Astrocyte of the hippocampus (primary cell): Measurements from ENCODE around the gene TPR.
"Not testable (repeated sequence)": the region's sequence is repeated elsewhere in the genome, so short reads cannot be mapped to it uniquely, and the experiment has no call there.

Source experiments
- DNase-seq: peaks from one replicate; pipeline ENCODE4 v3.0.0; 2011; ENCODE audit warnings: low read depth, low spot score

TPR gene

DNA sequence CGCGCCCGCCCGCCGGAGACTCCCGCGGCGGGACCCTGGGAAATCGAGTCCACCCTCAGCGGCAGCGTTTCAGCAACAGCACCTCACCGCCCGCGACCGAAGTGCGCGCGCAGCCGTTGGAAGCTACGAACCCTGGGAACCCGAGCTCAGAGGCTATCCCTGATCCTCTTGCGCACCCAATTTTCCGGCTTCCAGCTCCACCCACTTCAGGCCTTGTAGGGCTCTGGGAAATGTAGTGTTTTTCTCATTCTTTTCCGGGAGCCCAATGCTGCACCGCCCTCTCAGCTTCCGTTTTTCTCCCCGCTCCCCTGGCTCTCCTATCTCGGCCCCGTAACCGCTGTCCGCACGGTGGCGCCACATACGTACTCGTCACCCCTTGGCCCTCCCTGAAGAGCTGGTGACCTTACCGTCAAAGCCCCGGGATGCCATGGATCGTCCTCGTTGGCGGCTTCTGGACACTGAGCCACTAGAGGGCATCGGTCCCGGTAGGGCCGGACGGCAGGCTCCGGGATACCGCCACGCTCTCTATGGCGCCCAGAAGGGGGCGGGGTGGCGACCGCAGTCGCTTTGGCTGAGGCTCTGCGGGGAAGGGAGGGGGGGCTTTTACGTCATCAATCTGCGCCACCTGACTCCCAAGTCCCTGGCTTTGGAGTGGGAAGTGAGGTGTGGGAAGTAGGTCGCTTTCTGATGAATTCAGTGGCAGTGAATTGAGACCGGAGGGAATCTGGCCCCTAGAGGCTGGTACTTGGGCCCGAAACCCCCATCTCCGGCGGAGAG is at the start of gene TPR, which contains the start of gene ODR4:
Gene TPR (minus strand): TSS at position 102 of the 777 bp plus-strand sequence. CDS start 225 bp downstream, outside the sequence.
Gene ODR4 (plus strand): TSS at position 687 of the 777 bp plus-strand sequence. CDS start 3,948 bp downstream, outside the sequence.
- peak; percentile 100 for DNase-seq

DNA sequence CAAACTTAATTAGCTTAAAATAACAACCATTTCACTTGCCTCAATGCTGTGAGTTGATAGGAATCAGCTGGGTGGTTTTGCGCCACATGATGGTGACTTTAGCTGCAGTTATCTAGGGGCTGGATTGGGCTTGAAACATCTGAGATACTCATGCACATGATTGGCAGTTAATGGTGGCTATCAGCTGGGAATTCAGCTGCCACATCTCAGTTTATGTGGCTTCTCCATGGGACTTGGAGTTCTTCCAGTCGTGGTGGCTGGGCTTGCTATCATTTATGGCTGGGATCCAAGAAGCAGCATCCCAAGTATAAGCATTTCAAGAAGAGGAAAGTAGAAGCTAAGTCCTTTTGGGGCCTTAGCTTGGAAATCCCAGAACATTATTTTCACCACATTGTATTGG is 49.5 kb upstream of the TPR start:
- DNase-seq: peak; percentile 11

DNA sequence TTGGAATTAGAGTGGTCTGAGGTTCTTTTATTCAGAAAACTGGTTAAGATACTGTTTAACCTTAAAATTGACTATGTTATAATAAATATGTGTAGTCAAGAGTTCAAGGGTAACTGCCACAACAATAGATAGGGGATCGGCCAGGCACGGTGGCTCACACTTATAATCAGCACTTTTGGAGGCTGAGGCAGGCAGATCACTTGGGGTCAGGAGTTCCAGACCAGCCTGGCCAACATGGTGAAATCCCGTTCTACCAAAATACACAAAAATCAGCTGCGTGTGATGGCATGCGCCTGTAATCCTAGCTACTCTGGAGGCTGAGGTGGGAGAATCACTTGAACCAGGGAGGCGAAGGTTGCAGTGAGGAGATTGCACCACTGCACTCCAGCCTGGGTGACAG is 46.4 kb upstream of the TPR start:
- DNase-seq: no peak

DNA sequence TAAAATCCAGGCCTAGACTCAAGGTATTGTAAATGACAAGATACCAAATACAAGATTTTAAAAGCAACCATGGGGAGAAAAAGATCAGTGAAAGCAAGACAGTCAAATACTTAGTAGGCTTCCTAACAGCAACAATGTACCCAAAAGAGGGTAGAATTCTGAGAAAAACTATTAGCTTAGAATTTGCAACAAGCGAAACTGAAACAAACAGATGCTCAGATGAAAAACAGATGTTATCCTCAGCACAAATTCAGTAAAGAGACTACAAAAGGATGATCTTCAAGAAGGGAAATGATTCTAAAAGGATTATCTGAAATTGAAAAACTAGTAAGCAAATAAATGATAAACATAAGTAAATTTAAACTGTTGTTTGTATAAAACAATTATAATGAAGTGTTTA is 45.9 kb upstream of the TPR start:
- no peak for DNase-seq

DNA sequence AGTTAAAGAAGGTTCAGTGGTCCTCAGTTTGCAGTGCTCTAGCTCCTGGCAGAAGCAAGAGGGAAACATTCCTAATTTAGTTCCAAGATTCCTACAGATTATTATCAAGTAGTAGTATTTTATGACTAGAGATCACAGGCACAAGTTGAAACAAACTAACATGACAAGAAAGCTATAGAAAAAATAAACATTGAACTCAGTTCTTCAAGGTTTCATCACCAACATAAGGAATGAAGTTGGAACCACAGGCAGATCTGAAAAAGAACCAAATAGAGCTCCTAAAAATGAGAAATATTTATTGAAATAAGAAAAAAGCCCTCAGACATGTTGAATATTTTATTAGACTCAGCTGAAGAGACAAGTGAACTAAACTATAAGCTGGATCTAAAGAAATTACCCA is 45.3 kb upstream of the TPR start:
- DNase-seq: no peak

DNA sequence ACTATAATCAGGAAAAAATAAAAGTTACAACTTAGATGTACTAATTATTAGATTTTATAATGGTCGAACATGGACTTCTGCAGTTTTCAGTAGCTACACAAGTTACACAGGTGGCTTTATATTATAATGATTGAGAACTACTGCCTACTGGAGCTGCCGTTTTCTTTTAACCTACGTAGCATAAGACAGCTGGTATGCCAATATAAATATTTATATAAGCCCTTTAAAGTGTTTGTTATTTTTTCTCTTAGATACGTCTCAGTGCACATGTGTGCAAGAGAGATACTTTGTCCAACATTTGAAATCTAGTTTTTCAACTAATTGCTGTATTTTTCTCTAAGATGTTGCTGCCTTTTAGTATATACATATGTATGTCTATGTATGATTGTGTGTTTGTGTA is 43.5 kb upstream of the TPR start:
- peak; percentile 2 for DNase-seq

DNA sequence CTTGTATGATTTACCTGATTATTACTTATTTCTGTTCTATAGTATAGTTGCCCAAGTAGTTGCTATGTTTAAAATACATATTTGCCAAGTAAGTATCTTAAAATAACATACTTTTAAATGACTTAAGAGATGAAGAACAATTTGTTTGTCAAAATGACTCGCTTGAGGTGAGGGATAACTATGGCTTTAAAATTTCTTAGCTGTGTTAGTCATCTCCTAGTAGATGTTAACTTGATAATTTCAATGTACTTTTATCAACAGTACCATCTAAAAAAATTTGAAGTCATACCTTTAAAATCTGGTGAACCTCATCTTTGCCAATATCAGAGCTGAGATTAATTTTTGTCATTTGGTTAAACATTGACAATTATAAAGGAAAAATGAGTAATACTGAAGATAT is 38.3 kb upstream of the TPR start:
- no peak for DNase-seq

DNA sequence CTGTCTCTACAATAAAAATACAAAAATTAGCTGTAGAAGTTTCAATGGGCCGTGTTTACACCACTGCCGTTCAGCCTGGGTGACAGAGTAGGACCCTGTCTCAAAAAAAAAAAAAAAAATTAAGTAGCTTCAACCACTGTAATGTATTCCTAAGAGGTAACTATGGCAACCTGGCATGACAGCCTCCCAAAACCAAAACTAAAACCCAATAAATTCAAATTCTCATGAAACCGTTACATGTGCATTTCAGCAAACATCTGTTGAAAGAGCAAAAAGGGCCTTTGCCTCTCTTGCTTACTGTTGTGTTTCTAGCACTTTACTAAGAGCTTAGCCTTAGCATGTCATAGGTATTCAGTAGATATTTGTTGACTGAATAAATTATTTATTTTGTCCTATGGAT is 34.0 kb upstream of the TPR start:
- no peak for DNase-seq

DNA sequence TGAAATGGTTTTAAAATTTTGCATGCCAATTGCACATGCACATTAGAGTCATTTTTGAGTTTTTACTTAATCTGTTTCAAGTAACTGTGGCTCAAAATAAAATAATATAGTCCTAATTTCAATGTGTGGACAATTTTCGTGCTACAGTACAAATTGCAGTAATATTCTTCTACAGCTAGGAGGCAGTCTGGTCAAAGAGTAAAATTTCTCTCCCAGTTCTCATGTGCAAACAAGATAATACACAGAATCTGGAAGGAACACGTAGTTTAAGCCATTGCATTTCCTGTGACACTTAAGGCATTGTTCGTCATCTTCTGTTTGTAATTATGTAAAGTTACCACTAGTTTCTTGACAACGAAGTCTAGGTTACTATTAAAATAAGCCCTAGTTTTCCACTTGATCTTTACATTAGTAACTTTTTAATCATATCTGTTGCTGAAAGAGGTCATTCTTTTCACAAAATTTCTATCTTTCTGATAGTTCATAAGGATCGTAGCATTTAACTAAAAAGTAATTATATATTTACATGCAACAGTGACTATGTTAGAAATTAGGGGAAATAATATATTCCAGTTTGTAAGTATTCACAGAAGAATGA is 29.5 kb upstream of the TPR start:
- peak; percentile 44 for DNase-seq

DNA sequence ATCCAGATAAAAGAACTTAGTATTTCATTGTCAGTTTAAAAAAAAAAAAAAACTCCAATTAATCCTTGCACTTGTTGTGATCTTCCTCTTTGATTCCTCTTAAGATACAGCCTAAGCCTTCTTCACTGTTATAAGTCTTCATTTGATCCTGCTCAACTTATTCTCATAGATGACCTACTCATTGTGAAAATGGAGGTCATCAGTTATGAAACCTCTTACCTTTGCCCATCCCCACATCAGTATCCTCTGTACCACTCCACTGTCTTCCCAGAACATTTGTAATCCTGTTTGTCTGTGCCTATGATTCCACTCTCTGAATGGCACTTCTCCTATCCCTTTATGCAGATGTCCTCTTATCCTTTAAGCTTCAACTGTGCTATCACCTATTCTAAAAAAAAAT is 28.6 kb upstream of the TPR start:
- DNase-seq: no peak

DNA sequence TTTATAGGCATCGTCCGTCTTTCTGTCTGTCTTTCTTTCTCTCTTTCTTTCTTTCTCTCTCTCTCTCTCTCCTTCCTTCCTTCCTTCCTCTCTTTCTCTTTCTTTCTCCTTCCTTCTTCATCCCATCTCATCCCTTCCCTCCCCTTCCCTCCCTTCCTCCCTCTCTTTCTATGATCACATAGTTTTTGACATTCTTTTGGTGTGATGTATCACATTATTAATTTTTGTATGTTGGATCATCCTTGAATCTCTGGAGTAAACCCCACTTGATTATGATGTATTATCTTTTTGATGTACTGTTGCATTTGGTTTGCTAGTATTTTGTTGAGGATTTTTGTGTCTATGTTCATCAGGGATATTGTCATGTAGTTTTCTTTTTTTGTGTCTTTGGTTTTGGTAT is 26.4 kb upstream of the TPR start:
- DNase-seq: not testable (repeated sequence)

DNA sequence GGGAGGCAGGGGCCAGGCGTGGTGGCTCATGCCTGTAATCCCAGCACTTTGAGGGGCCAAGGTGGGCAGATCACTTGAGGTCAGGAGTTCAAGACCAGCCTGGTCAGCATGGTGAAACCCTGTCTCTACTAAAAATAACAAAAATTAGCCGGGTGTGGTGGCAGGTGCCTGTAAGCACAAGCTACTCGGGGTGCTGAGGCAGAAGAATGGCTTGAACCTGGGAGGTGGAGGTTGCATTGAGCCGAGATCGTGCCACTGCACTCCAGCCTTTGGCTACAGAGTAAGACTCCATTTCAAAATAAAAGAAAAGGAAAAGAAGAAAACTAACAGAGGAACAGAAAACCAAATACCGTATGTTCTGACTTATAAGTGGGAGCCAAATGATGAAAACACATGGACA is 17.7 kb upstream of the TPR start:
- not testable (repeated sequence) for DNase-seq

DNA sequence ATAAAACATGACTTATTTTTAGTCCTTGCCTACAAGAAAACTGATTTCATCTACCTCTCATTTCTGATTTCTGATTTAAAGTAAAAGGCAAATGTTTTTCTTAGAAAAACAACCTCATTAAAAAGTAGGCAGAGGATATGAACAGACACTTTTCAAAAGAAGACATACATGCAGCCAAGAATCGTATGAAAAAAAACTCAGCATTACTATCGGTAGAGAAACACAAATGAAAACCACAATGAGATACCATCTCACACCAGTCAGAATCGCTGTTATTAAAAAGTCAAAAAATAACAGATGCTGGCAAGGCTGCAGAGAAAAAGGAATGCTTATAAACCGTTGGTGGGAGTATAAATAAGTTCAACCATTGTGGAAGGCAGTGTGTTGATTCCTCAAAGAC is 16.8 kb upstream of the TPR start:
- no peak for DNase-seq

DNA sequence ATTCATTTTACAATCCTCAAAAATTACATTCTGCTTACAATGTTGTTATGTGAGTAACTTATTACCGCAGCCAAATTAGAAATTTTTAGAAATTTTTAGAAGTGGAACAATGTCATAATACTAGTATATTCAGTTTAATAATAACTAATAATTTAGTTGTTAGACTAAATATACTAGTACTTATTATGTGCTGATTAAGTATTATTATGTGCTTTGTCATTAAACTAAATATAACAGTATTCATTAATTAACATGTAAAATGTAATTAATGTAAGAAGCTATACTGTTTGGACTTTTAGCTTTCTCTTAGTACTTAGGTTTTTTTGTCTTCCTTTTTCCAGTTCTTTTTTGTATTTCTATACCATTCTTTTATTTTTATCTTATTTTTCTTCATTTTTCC is 15.9 kb upstream of the TPR start:
- no peak for DNase-seq

DNA sequence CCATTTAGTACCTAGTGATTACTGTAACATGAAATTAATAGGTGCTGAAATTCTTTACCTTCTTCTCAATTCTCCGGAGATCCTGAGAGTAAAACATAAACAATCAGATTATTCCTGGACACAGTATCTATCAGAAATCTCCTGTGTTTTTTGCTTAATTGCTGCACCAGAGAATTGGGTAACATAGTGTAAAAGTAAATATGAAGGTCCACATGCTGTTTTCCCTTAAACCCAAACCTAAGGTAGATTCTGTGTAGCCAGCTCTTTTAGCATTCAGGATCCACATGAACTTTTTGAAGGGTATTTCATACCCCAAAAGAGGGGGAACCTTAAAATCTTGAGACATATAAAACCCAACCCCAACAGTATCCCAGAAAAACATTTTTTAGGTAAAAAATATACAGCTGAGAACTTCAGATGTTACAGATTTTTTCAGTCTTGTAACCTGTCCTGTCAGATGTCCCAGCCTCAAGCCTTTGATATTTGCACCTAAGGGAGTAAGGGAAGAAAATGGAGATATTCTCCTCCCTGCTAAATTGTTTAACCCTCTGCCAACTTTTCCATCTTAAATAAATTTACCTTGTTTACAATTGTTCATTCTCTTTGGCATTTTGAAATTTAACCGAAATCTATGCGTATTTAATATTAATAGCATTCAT is 11.8 kb upstream of the TPR start:
- DNase-seq: no peak

DNA sequence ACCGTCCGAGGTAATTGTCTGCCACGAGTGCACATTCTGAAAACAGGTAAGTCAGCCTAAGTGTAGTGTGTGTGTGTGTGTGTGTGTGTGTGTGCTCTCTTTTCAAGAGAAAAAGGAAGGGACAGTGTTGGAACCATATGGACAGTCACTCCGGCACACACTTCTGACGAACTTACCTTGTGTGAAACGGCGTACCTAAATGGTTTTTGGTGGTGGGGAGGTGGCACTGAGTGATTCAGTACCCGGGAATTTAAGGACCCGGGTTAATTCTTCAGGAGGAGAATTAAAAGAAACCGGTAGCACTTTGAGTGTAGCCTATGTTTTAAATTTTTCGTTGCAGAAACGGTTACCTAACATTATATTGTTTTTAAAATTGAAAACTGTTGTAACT is 871 bp upstream of the TPR start:
- DNase-seq: no peak

DNA sequence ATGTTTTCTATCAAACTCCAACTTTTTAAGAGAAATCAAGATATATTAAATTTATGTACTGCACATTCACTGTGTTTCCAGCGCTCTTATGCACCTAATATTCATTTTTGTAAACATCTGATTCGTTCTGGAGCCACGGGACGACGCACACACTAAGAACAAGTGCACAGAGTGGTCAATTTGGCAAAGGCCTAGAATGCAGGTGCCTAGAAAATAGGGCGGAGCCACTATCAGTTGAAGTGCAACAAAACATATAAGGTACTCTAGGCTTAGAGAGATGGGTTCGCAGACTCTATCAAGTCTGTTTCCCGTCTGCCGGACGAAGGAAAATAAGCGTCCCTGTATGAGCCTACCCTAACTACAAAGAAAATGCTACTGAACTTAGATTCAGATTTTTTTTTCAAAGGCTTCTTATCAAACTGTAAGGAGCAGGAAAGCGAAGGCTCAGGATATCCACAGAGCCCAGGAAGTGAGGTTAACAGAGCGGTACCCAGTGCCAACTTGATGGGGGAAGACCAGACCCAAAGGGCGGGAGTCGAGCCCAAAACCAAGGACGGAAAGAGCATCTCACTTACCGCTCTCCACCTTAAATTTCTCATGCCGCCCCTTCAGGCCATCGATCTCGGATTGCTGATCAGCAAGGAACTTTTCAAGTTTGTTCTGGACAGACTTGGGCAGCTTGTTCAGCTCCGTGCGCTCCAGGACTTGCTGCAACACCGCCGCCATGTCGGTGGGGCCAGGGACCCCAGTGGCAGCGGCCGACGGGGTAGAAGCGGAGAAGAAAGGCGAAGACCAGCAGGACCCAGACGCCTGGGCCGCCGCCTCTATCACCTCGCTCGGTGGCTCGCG is 526 bp downstream of the TPR start:
- DNase-seq: no peak

DNA sequence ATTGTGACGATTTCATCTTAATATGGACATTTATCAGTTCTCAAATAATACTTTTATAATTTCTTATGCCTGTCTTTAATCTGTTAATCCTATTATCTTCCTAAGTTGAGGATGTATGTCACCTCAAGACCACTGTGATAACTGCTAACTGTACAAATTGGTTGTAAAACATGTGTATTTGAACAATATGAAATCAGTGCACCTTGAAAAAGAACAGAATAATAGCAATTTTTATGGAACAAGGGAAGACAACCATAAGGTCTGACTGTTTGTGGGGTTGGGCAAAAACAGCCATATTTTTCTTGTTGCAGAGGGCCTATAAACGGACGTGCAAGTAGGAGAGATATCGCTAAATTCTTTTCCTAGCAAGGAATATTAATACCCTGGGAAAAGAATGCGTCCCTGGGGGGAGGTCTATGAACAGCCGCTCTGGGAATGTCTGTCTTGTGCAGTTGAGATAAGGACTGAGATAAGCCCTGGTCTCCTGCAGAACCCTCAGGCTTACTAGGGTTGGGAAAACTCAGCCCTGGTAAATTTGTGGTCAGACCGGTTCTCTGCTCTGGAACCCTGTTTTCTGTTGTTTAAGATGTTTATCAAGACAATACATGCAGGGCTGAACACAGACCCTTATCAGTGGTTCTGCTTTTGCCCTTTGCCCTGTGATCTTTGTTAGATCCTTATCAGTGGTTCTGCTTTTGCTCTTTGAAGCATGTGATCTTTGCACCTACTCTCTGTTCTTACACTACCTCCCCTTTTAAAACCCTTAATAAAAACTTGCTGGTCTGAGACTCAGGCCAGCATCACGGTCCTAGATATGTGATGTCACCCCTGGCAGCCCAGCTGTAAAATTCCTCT is 27.0 kb downstream of the TPR start:
- peak; percentile 4 for DNase-seq

DNA sequence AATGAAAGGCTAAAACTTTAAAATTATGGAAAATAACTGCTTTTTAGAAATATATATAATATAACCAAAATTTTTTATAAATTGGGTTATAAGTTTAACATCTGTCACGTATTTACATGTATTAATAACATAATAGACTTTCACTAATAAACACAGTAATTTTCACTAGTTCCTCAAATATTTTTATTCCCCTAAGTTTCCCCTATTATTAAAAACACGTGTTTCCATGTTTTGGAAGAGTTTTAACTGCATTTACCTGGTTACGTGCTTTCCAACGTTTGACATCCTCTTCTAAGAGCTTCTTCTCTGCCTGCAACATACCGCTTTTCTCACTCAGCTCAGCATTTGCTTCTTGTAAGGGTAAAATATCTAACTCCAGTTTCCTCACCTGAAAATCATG is 34.3 kb downstream of the TPR start:
- no peak for DNase-seq

DNA sequence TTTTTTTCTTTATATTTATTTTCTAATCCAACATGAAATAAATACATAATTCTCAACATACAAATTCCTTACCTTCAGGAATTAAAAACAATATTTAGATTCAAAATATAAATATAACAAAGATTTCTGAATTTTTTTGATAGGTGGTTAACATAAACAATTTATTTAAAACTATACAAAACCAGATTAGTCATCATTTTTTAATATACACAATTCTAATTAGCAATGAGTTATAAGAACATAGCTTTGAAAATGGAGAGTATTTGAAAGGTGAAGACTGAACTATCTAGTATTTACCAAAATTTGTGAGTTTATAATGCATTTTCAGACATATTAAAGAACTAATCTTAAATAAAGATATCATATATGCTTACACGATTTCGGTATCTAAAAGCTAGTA is 37.5 kb downstream of the TPR start:
- no peak for DNase-seq

DNA sequence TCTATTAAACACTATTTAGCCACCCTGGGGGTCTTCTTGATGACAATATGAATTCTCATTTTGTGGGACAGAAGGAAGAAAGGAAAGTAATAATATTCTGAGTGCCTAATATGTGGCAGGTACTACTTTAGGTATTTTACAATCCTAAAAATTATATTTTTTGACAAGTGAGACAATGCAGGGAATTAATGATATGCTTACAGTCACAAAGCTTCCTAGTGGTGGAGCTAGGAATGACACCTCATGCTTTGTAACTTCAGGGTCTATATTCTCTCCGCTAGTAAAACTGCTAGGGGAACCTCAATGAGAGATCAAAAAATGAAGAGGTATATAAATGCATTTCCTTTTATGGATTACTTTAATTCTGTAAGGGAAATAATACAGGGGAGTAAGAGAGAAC is 44.3 kb downstream of the TPR start:
- peak; percentile 4 for DNase-seq
